Nephron progenitor cell (in vitro differentiated cells): ENCODE results near the gene SP3.
A peak's percentile ranks its signal among the peaks of the same experiment; 100 is the strongest.

Source experiments
- DNase-seq: peaks from one replicate; pipeline ENCODE4 v3.0.0; 2021
- H3K27ac Mint-ChIP-seq: 2 replicates; pipeline ENCODE4 v1.8.0; 2021; ENCODE audit warnings: mild to moderate bottlenecking, moderate library complexity, mixed read lengths
- H3K27me3 Mint-ChIP-seq: 2 replicates; pipeline ENCODE4 v1.8.0; 2021; ENCODE audit warnings: mild to moderate bottlenecking, low read depth, mixed read lengths; ENCODE audit not compliant: poor library complexity
- H3K36me3 Mint-ChIP-seq: 2 replicates; pipeline ENCODE4 v1.8.0; 2021; ENCODE audit warnings: low read depth, mixed read lengths
- H3K4me1 Mint-ChIP-seq: 2 replicates; pipeline ENCODE4 v1.8.0; 2021; ENCODE audit warnings: mixed read lengths
- H3K4me3 Mint-ChIP-seq: 2 replicates; pipeline ENCODE4 v1.8.0; 2021; ENCODE audit warnings: mild to moderate bottlenecking, moderate library complexity, mixed read lengths
- H3K9me3 Mint-ChIP-seq: 2 replicates; pipeline ENCODE4 v1.8.0; 2021; ENCODE audit warnings: mild to moderate bottlenecking, moderate library complexity, mixed read lengths
- CTCF ChIP-seq: fragments of 200-600 bp; sonication (generic); IDR thresholded peaks from 2 replicates; pipeline ENCODE4 v1.5.0; 2021; ENCODE audit warnings: antibody characterized with exemption

Gene SP3

GRCh38 chr2:173941567-173941966, 23.6 kb downstream of the SP3 start:
- TF ChIP-seq CTCF, result no peak
- Mint-ChIP-seq H3K27ac (peak overlapping the region; percentile 60), H3K9me3 (no peaks in the 10 kb centered on the region), H3K27me3 (no peaks in the 10 kb centered on the region), H3K36me3 (peaks cover 81% of the 10 kb centered on the region), H3K4me1 (peaks cover 30% of the 10 kb centered on the region), H3K4me3 (no peak overlapping the region)
- no peak for DNase-seq

- TF ChIP-seq CTCF, result no peak
- peaks cover 69% of the 10 kb centered on the region for H3K36me3 Mint-ChIP-seq
- no peak for DNase-seq
- H3K4me3 Mint-ChIP-seq, result peak overlapping the region; percentile 4
- H3K9me3 Mint-ChIP-seq, result no peaks in the 10 kb centered on the region
- no peaks in the 10 kb centered on the region for H3K27me3 Mint-ChIP-seq
- H3K27ac Mint-ChIP-seq, result peak overlapping the region; percentile 95
- H3K4me1 Mint-ChIP-seq, result peaks cover 30% of the 10 kb centered on the region
Observed at GRCh38 chr2:173940208-173941020, 24.8 kb downstream of the SP3 start.

- Mint-ChIP-seq H3K4me3 (no peak overlapping the region), H3K27ac (no peak overlapping the region), H3K4me1 (peaks cover 30% of the 10 kb centered on the region), H3K27me3 (no peaks in the 10 kb centered on the region), H3K36me3 (peaks cover 68% of the 10 kb centered on the region), H3K9me3 (no peaks in the 10 kb centered on the region)
- no peak for TF ChIP-seq CTCF
- DNase-seq, result no peak
Observed at GRCh38 chr2:173938700-173939384, 26.3 kb downstream of the SP3 start.

GRCh38 chr2:173935305-173935704, 29.9 kb downstream of the SP3 start:
- Mint-ChIP-seq H3K9me3 (no peaks in the 10 kb centered on the region), H3K27ac (no peak overlapping the region), H3K4me1 (peaks cover 13% of the 10 kb centered on the region), H3K27me3 (no peaks in the 10 kb centered on the region), H3K4me3 (no peak overlapping the region), H3K36me3 (peaks cover 60% of the 10 kb centered on the region)
- no peak for DNase-seq
- TF ChIP-seq CTCF, result no peak

- TF ChIP-seq CTCF, result no peak
- no peak for DNase-seq
- Mint-ChIP-seq H3K36me3 (peaks cover 60% of the 10 kb centered on the region), H3K9me3 (no peaks in the 10 kb centered on the region), H3K27me3 (no peaks in the 10 kb centered on the region), H3K27ac (no peak overlapping the region), H3K4me3 (no peak overlapping the region), H3K4me1 (peaks cover 9% of the 10 kb centered on the region)
Observed at GRCh38 chr2:173934895-173935294, 30.3 kb downstream of the SP3 start.
